H4 (cell line): ENCODE data around the gene MMP12. TPM values are rescaled to one million over a fixed set of nuclear protein-coding genes. Genes with fewer than 3 reads are reported as not detected.

ENCODE experiments used
- DNase-seq: peaks from one replicate; pipeline ENCODE4 v3.0.0-alpha.2; 2015; ENCODE audit warnings: low spot score
- total RNA-seq: library from RNA; depleted of rRNA; stranded (reverse); fragments of >200 nt; shearing (Covaris generic); gene quantifications from 2 replicates; pipeline ENCODE4 v1.2.3, GENCODE V29; 2014

MMP12 gene
- total RNA-seq, 1 experiment from 2014 or later = 0.41 TPM

GRCh38 chr11:102850973-102851745 is 23.6 kb downstream of the MMP12 start:
- DNase-seq = peak; percentile 74

GRCh38 chr11:102849311-102849710 is 25.5 kb downstream of the MMP12 start:
- DNase-seq = peak; percentile 7

DNA sequence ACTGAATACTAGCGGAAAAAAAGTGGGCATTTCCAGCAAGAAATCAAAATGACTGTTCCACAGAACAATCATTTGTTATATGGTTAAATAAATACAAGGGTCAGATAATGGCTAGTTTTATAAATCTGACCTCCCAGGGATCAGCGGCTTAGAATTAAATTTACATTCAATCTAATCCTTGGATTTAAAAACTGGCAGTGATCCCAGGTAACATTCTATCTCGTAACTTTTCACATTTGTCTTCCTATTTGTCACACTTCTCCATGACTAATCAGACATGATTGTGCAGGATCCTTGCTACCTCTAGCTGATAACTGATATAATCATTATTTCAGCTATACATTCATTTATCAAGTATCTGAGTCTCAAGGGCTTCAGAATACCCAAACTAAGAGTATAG is 28.5 kb downstream of the MMP12 start:
- DNase-seq = peak; percentile 14

GRCh38 chr11:102843489-102843888 is 31.3 kb downstream of the MMP12 start, which contains the start of gene MMP3:
TSS of gene MMP3 (minus strand) at chr11:102843609. CDS start at chr11:102843546, 63 bp downstream.
- DNase-seq = no peak

DNA sequence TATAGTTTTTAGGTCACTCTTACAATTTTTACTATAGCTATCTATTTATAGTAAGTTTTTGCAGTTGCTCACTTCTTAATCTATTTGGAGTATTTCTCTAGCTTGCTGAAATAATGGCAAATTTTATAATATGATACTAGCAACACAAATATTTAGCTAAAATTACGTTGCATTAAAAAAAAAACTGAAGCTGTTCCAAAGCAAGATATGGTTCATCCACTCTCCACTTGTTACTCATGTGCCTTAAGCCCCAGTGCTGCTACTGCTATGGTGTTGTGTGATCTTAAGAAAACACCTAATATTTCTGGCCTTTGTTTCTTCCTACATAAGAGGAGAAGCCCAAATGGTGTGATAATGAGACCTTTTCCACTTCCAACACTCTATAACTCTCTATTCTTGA is 31.9 kb downstream of the MMP12 start:
- no peak for DNase-seq

GRCh38 chr11:102840018-102840417 is 34.8 kb downstream of the MMP12 start:
- no peak for DNase-seq

GRCh38 chr11:102837646-102838045 is 37.1 kb downstream of the MMP12 start:
- no peak for DNase-seq

- no peak for DNase-seq
Measured at GRCh38 chr11:102837156-102837555, 37.6 kb downstream of the MMP12 start.

GRCh38 chr11:102836290-102836875 is 38.4 kb downstream of the MMP12 start:
- no peak for DNase-seq

GRCh38 chr11:102833731-102834130 is 41.1 kb downstream of the MMP12 start:
- no peak for DNase-seq

GRCh38 chr11:102832612-102833011 is 42.2 kb downstream of the MMP12 start:
- no peak for DNase-seq

GRCh38 chr11:102831489-102832440 is 43.0 kb downstream of the MMP12 start:
- no peak for DNase-seq

DNA sequence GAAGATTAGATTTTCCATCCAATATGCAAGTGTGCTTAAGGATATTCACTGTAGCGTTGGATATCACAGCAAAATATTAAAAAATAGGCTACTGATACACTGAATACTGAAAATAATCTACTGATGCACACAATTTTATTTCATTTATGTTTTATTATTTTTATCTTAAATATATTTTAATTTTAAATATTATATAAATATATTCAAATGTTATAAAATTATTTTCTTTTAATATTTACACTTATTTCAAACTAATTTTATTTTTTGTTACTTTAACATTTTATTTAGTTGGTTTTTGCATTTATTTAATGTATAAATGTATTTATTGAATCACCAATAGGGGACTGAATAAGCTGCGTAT is 43.7 kb downstream of the MMP12 start:
- DNase-seq = no peak

DNA sequence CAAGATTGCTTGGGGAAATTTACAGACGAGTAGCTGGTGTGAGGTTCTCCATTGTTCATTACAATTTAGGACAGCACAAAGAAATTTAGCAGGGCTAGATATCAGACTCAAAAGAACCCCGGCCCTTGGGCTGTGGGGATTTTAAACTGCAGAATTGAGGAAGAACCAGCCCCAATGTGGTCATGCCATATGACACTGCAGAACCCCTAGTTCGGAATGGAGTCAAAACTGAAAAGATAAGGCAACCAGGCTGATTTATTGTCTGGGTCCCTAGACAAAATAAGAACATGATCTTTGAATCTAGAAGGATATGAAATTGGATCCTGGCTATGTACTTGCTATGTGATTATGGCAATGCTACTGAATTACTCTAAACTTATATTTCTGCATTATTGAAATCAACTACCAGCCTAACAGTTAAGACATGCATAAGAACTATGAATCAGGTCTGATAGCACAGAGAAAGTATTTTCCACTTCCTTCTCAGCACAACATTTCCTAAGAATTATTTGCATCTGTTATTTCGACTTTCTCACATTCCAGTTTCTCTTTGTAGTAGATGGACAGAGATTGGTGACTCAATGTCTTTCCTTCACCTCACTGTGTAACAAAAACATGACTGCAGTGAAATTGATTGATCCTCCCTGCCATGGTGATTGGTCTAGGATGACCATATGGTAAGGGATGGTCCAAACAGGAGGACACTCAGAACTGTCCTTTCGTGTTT is 44.6 kb downstream of the MMP12 start:
- DNase-seq = no peak

DNA sequence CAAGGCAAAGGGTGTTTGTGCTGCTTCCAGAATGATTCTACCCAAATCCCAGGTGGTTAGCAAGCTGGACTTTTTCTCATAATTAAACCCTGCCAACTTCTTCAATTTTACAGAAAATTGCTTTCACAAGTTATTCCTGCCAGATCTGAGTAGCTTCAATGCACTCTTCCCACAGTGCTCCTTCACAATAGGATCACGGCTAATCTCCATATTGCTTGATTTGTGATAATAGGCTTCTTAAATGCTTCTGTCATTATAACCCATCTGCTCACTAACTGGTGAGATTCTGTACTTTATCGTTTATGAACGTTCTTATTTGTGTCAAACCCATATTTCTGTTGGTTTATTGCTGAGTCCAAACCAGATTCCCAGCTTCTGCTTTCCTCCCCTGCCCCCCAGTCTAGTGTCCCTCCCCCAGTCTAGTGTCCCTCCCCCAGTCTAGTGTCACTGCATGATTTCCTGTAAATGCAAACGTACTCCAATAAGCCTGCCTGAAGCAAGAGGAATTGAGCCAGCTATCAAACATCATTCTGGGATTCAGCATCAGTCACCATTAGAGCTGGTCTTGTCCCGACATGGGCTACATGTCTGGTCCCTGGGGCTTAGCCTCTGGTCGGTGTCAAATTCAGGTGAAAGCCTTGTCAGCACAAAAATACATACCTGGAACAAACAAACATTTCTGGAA is 45.3 kb downstream of the MMP12 start:
- DNase-seq = no peak

GRCh38 chr11:102824556-102824955 is 50.2 kb downstream of the MMP12 start:
- no peak for DNase-seq

GRCh38 chr11:102819491-102819890 is 55.3 kb downstream of the MMP12 start:
- no peak for DNase-seq

- no peak for DNase-seq
Measured at GRCh38 chr11:102813484-102813883, 61.3 kb downstream of the MMP12 start.
